GM12891 (cell line): ENCODE results near the gene IL4R.

Experiments
- POLR2A ChIP-seq: IDR thresholded peaks from 2 replicates; pipeline ENCODE4 v1.6.1; 2011; ENCODE audit warnings: low read depth, low read length, control low read depth
- POLR2AphosphoS5 ChIP-seq: IDR thresholded peaks from 2 replicates; pipeline ENCODE4 v1.6.1; 2011; ENCODE audit warnings: low read depth, low read length, control low read depth
- SPI1 ChIP-seq: IDR thresholded peaks from 2 replicates; pipeline ENCODE4 v1.6.1; 2011; ENCODE audit warnings: low read depth, low read length, control low read depth
- TAF1 ChIP-seq: IDR thresholded peaks from 2 replicates; pipeline ENCODE4 v1.6.1; 2011; ENCODE audit warnings: low read depth, low read length, control low read depth

DNA sequence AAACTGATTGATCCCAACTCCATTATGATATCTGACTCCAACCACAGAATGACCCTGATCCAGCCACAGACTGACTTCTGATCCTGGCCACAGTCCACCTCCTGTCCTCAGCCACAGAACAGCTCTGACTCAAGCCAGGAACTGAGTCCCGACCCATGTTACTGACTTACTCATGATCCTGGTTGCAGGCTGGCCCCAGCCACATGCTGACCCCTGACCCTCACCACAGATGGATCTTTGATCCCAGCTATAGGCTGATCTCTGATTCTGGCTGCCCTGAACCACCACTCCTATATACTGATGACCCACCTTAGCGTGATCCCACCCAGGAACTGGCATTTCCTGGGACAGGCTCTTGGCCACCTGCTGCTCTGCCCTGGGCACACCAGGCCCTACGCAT, 56.0 kb downstream of the IL4R start:
- TF ChIP-seq POLR2A (no peak), POLR2AphosphoS5 (no peak), TAF1 (no peak), SPI1 (no peak)
